GM19239 (cell line): ENCODE data around the gene RNF166.

Experiments used
- DNase-seq: peaks from one replicate; pipeline ENCODE4 v3.0.0; 2011; ENCODE audit warnings: low spot score; ENCODE audit not compliant: insufficient read length
- FAIRE-seq: peaks from 2 replicates; lab custom pipeline; 2011; peaks lifted over from hg19 to GRCh38; lab: Jason Lieb, UNC

RNF166 gene

DNA sequence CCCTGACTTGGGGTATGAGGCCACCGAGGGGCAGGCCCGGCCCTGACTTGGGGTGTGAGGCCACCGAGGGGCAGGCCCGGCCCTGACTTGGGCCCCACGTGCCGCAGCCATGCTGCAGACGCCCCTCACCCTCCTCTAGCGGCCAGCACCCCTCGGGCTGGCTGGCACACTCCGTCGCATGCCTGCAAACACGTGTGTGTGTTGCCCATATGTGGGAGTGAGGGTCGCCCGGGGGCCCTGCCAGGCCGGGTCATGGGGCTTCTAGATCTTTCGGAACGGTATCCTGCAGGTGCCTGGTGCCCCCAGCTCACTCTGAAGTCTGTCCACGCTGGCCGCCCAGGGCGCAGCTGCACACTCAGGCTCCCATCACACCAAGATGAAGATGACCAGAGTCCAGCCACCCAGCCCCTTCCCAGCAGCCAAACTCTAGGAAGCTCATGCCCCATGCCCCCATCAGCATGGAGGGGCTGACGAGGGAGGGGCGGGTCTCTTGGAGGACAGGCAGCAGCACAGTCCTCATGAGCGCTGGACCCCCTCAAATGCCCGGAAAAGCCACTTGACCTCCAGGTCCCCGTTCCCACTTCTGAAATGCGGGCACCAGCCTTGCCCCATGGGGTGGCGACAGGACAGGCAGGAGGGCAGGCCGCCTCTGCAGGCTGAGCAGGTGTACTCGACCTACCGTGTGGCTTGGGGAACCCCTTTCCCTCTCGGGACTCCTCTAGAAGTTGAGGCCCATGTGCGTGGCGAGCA is 33.9 kb upstream of the RNF166 start:
- no peak for FAIRE-seq
- DNase-seq: no peak

- no peak for DNase-seq
- no peak for FAIRE-seq
Measured at GRCh38 chr16:88739139-88739976, 33.1 kb upstream of the RNF166 start.

DNA sequence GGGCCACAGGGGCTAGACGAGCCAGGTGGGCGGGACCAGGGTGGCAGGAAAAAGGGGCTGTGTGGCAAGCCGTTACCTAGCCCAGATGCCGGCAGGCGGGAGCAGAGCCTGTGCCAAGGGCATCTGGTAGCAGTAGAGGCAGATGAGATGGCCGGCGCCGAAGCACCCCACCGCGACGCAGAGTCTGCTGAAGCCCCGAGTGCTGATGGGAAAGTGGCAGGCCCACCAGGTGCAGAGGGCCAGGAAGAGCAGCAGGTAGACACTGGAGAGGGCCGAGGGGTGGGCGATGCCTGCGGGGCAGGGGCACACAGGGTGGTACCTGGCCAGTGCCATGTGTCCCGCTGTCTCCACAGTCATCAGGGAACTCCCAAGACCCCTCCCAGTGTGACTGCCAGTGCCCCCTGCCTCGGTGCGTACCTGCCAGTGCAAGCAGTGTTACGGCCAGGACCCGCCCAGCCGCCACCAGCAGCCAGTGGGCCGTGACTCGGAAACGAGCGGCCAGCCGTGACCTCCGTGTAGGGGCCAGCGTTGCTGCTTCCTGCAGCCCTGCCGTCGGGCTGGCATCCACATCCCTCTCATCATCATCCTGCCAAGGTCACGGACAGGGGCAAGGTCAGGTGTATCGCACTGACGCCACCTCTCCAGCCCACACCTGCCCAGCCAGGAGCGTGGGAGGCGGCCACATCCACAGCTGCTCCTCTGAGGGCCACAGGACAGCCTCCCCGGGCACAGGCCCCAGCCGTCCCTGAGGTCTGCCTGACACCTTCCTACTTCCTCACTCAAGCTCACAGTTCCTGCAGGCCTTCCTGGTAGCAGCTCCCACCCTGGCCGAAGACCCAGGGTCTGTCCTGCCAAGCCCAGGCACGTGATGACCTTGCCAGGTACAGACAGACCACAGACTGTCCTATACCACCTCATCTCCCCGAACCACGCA is 32.2 kb upstream of the RNF166 start:
- DNase-seq: no peak
- no peak for FAIRE-seq

- DNase-seq (peak; percentile 95), FAIRE-seq (no peak)
Measured at GRCh38 chr16:88737298-88738150, 31.3 kb upstream of the RNF166 start.

DNA sequence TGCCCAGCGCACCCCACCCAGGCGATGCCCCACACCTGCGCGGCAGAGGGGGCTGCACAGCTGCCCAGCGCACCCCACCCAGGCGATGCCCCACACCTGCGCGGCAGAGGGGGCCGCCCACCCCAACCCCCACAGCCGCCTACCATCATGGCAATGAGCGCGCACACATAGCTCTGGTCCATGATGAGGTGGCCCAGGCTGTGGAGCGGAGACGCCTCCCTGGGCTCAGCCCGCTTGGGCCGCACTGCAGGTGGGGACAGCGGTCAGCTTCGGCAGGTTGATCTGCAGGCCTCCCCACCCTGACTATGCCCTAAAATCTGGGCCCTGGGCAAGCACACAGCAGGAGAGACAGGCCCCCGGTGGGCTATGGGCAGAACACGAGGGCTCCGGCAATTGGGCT is 30.3 kb upstream of the RNF166 start:
- FAIRE-seq (no peak), DNase-seq (no peak)

DNA sequence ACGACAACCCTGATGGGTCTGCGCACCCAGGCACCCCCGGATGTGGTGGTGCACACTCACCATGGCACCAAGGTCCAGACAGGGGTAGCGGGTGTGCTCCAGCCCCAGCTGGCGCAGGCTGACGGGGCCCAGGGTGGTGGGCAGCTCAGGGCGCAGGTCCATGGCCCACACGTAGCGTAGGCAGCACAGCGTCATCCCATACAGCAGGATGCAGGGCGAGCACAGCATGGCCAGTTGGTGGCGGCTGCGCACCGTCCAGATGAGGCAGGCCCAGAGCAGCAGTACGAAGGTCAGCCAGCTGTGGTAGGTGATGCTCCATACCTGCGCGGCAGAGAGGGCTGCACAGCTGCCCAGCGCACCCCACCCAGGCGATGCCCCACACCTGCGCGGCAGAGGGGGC is 29.9 kb upstream of the RNF166 start:
- no peak for DNase-seq
- no peak for FAIRE-seq

DNA sequence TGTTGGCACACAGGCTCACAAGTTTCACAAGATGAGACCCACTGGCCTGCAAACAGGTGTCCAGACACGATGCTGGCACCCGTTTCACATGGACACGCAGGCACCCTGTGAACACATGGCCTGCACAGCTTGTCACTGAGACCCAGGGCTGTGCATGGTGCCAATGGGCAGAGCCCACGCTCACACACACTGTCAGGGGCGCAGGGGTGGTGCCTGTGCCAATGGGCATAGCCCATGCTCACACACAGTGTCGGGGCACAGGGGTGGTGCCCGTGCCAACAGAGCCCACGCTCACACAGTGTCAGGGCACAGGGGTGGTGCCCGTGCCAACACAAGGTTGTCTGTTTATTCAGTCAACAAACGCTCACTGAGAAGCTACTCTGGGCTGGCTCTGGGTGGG is 29.4 kb upstream of the RNF166 start:
- FAIRE-seq (no peak), DNase-seq (no peak)

GRCh38 chr16:88735121-88735520 is 28.9 kb upstream of the RNF166 start:
- no peak for FAIRE-seq
- DNase-seq: no peak

GRCh38 chr16:88734361-88734728 is 28.1 kb upstream of the RNF166 start:
- FAIRE-seq: no peak
- DNase-seq: no peak

GRCh38 chr16:88733630-88734360 is 27.6 kb upstream of the RNF166 start:
- no peak for DNase-seq
- FAIRE-seq: no peak

DNA sequence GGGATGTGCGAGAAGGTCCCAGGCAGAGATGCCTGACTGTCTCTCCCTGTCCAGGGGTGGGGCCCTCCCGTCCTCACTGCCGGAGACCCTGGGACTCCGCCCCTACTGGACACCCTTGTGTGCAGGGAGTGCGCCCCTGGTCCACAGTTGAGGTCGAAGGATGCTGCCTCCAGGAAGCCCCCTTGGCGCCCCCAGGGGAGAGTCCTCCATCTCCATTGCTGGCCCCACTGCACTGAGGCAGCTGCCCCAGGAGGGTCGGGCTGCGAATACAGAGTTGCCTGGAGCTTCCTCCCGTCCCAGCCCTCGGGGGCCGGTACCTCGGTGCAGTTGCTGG is 26.7 kb upstream of the RNF166 start:
- FAIRE-seq (no peak), DNase-seq (no peak)

GRCh38 chr16:88732172-88732960 is 26.2 kb upstream of the RNF166 start:
- no peak for FAIRE-seq
- no peak for DNase-seq

DNA sequence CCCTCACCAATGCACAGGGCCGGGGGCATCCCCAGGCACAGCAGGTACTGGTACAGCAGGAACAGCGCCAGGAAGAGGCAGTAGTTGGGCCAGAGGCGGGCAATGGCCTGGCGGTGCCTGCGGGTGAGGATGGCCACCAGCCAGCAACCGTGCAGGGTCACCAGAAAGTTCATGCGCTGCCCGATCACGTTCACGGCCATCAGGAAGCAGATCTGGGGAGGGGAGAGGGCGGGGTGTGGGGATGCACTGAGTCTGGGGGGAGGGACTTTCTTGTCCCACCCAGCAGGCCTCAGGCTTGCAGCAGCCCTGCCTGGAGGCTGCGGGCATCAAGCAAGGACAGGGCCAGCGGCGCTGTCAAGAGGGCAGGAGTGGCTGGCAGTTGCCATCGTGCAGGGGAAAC is 25.5 kb upstream of the RNF166 start:
- DNase-seq (no peak), FAIRE-seq (no peak)

DNA sequence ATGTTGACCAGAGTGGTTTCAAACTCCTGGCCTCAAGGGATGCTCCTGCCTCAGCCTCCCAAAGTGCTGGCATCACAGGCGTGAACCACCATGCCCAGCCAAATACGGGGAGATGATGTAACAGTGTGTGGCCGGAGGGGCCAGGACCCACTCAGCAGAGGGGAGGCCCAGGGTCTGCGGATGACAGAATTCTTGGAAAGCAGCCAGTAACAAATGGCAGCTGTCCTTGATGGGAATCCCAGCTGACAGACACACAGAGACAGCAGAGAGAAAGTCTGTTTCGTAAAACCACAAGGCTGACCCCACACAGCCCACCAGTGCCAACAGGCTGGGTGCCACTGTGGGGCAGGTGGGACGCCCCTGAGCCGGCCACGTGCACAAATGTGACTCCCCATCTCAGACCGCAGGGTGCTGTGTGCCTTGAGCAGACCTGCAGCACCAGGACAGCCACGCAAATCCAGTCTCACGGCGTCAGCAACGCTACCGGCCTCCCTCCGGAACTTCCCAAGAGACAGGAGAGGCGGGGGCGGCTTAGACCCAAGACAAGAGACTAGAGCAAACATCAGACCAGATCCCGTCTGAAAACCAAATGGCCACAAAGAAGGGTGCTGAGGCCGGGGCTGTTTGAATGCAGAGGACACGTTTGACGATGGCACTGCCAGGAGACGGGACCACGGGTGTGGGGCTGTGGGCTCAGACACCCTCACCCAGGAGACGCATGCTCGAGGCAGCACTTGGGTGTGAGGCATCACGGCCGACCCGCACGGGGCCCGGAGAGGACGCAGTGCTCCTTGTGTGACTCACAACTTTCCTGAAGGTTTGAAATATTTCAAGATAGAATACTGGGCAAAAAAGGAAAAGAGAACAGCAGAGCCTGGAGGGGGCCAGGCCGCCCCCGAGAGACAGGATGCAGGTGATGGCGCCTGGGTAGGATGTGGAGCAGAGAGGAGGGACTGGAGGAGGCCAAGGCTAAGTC is 24.7 kb upstream of the RNF166 start:
- DNase-seq (no peak), FAIRE-seq (no peak)

GRCh38 chr16:88727871-88728270 is 21.7 kb upstream of the RNF166 start:
- DNase-seq (no peak), FAIRE-seq (no peak)

DNA sequence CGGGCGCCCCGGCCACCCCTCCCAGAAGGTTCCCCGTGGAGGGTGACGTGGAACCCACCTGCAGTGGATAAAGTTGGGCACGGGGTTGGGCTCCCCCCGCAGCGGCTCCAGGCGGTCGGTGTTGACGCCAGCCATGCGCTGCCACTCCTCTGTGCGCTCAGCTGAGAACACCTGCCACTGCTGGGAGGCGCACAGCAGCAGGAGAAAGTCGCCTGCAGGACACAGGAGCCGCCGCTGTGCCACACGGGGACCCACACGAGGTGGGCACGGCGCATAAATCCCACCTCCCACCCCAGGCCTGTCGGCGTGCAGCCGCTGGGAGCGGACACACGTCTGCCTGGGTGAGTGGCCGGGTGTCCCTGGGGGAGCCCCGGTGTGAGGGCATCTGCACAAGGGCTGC is 20.8 kb upstream of the RNF166 start:
- DNase-seq (no peak), FAIRE-seq (no peak)

- DNase-seq: no peak
- no peak for FAIRE-seq
Measured at GRCh38 chr16:88726408-88726749, 20.2 kb upstream of the RNF166 start.
